ENCODE measurements around the gene CNTNAP2.

The CNTNAP2 gene

GRCh38 chr7:148275359-148275890 lies 2158.8 kb downstream of the CNTNAP2 start:
- H3K4me1 ChIP-seq (ENCODE audit: control insufficient read depth, insufficient read depth, low read length, unreplicated experiment) = no peaks in the 10 kb centered on the region
- H3K27me3 ChIP-seq (ENCODE audit: insufficient read depth, low read length) = no peaks in the 10 kb centered on the region
- no peaks in the 10 kb centered on the region for H3K79me2 ChIP-seq (ENCODE audit: control insufficient read depth, insufficient read depth, low read length, unreplicated experiment)
- no peak overlapping the region for H3K27ac ChIP-seq (ENCODE audit: low read depth, low read length)
- no peak overlapping the region for H2AFZ ChIP-seq (ENCODE audit: low read length, unreplicated experiment)
- H3K4me3 ChIP-seq (ENCODE audit: low read depth, low read length) = no peak overlapping the region
- H3K36me3 ChIP-seq (ENCODE audit: insufficient read depth, low read length) = no peaks in the 10 kb centered on the region

- H2AFZ ChIP-seq (ENCODE audit: low read length, unreplicated experiment) = no peak overlapping the region
- no peak overlapping the region for H3K27ac ChIP-seq (ENCODE audit: low read depth, low read length)
- no peaks in the 10 kb centered on the region for H3K4me1 ChIP-seq (ENCODE audit: control insufficient read depth, insufficient read depth, low read length, unreplicated experiment)
Measured at GRCh38 chr7:148276314-148277041, 2159.9 kb downstream of the CNTNAP2 start.

GRCh38 chr7:148277042-148277660 lies 2160.6 kb downstream of the CNTNAP2 start:
- Histone ChIP-seq H3K79me2 (ENCODE audit: control insufficient read depth, insufficient read depth, low read length, unreplicated experiment) (no peaks in the 10 kb centered on the region), H3K4me1 (ENCODE audit: control insufficient read depth, insufficient read depth, low read length, unreplicated experiment) (no peaks in the 10 kb centered on the region), H3K4me3 (ENCODE audit: low read depth, low read length) (no peak overlapping the region), H2AFZ (ENCODE audit: low read length, unreplicated experiment) (no peak overlapping the region), H3K27me3 (ENCODE audit: insufficient read depth, low read length) (no peaks in the 10 kb centered on the region), H3K27ac (ENCODE audit: low read depth, low read length) (no peak overlapping the region), H3K36me3 (ENCODE audit: insufficient read depth, low read length) (no peaks in the 10 kb centered on the region)

More at GRCh38 chr7:148276314-148277041, 2159.9 kb downstream of the CNTNAP2 start:
- Histone ChIP-seq H3K79me2 (ENCODE audit: control insufficient read depth, insufficient read depth, low read length, unreplicated experiment) (no peaks in the 10 kb centered on the region), H3K36me3 (ENCODE audit: insufficient read depth, low read length) (no peaks in the 10 kb centered on the region), H3K4me3 (ENCODE audit: low read depth, low read length) (no peak overlapping the region), H3K27me3 (ENCODE audit: insufficient read depth, low read length) (no peaks in the 10 kb centered on the region)

DNA sequence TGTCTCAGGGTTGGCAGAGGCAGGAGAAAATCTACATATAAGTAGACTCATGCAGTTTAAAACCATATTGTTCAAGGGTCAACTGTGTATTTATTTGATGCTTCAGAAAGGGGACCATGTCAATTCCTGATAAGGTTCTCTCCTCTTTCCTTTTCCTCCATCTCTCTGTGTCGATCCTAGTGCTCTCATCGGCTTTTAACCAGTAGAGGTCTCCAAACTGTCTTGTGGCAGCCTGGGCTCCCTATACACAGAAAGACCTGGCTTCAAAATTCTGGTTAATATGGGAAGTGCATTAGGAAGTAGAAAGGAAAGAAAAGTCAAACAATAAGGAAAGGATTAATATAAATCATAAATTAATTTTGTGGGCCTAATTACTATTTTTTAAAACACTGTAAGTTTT lies 2169.5 kb downstream of the CNTNAP2 start:
- Histone ChIP-seq H3K27ac (ENCODE audit: low read depth, low read length) (no peak overlapping the region), H2AFZ (ENCODE audit: low read length, unreplicated experiment) (no peak overlapping the region), H3K4me3 (ENCODE audit: low read depth, low read length) (no peak overlapping the region), H3K79me2 (ENCODE audit: control insufficient read depth, insufficient read depth, low read length, unreplicated experiment) (no peaks in the 10 kb centered on the region), H3K27me3 (ENCODE audit: insufficient read depth, low read length) (no peaks in the 10 kb centered on the region), H3K4me1 (ENCODE audit: control insufficient read depth, insufficient read depth, low read length, unreplicated experiment) (no peaks in the 10 kb centered on the region), H3K36me3 (ENCODE audit: insufficient read depth, low read length) (no peaks in the 10 kb centered on the region)

- H3K79me2 ChIP-seq (ENCODE audit: control insufficient read depth, insufficient read depth, low read length, unreplicated experiment) = no peaks in the 10 kb centered on the region
- no peak overlapping the region for H3K27ac ChIP-seq (ENCODE audit: low read depth, low read length)
- no peaks in the 10 kb centered on the region for H3K4me1 ChIP-seq (ENCODE audit: control insufficient read depth, insufficient read depth, low read length, unreplicated experiment)
- no peaks in the 10 kb centered on the region for H3K36me3 ChIP-seq (ENCODE audit: insufficient read depth, low read length)
- no peaks in the 10 kb centered on the region for H3K27me3 ChIP-seq (ENCODE audit: insufficient read depth, low read length)
- H3K4me3 ChIP-seq (ENCODE audit: low read depth, low read length) = no peak overlapping the region
- no peak overlapping the region for H2AFZ ChIP-seq (ENCODE audit: low read length, unreplicated experiment)
Measured at GRCh38 chr7:148287538-148287937, 2170.9 kb downstream of the CNTNAP2 start.

DNA sequence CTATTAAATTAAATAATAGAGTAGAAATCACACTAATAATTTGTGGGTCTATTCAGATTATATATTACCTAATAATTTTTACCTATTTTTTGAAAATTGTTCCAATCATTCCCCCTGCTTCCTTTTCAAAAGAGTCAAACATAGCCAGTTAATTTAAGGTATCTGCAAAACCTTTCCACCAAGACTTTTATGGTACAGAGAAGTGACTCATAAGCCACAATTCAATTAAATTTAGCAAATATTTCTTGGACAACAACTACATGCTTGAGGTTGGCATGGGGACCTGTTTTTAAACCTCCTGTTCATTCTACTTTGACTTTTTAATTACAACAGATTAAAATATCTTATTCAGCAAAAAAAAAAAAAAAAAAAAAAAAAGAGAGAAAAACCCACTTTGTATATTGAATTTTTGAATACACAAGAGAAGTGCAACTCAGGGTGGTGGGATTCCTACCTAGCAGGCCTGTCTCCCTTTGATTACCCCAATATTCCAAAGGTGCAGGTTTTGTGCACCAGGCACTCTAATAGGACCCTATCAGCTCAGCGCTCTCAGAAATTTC lies 2172.1 kb downstream of the CNTNAP2 start:
- Histone ChIP-seq H3K4me3 (ENCODE audit: low read depth, low read length) (no peak overlapping the region), H3K79me2 (ENCODE audit: control insufficient read depth, insufficient read depth, low read length, unreplicated experiment) (no peaks in the 10 kb centered on the region), H2AFZ (ENCODE audit: low read length, unreplicated experiment) (no peak overlapping the region), H3K36me3 (ENCODE audit: insufficient read depth, low read length) (no peaks in the 10 kb centered on the region), H3K27me3 (ENCODE audit: insufficient read depth, low read length) (no peaks in the 10 kb centered on the region), H3K4me1 (ENCODE audit: control insufficient read depth, insufficient read depth, low read length, unreplicated experiment) (no peaks in the 10 kb centered on the region), H3K27ac (ENCODE audit: low read depth, low read length) (no peak overlapping the region)

- Histone ChIP-seq H3K27me3 (ENCODE audit: insufficient read depth, low read length) (no peaks in the 10 kb centered on the region), H3K4me3 (ENCODE audit: low read depth, low read length) (no peak overlapping the region), H3K27ac (ENCODE audit: low read depth, low read length) (no peak overlapping the region), H2AFZ (ENCODE audit: low read length, unreplicated experiment) (no peak overlapping the region), H3K4me1 (ENCODE audit: control insufficient read depth, insufficient read depth, low read length, unreplicated experiment) (no peaks in the 10 kb centered on the region), H3K79me2 (ENCODE audit: control insufficient read depth, insufficient read depth, low read length, unreplicated experiment) (no peaks in the 10 kb centered on the region), H3K36me3 (ENCODE audit: insufficient read depth, low read length) (no peaks in the 10 kb centered on the region)
Measured at GRCh38 chr7:148289630-148290029, 2173.0 kb downstream of the CNTNAP2 start.

DNA sequence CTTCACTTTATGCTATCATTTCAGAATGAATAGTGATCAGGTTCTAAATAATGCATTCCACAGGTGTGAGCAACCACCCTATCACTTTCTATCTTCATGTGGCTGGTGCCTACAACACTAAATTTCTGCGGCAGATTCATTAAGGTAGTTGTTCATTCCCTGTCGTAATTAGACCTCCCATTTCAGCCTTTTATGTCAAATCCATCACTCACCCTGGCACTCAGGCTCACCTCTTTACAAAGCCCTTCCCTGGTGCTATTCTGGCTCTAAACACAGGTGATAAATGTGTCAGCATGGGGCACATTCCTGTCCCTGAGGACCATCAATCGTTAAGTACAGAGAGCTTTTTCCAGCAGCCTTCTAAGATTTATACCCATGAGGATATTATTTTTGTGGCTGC lies 2173.9 kb downstream of the CNTNAP2 start:
- Histone ChIP-seq H3K4me3 (ENCODE audit: low read depth, low read length) (no peak overlapping the region), H3K36me3 (ENCODE audit: insufficient read depth, low read length) (no peaks in the 10 kb centered on the region), H3K79me2 (ENCODE audit: control insufficient read depth, insufficient read depth, low read length, unreplicated experiment) (no peaks in the 10 kb centered on the region), H3K27ac (ENCODE audit: low read depth, low read length) (no peak overlapping the region), H3K27me3 (ENCODE audit: insufficient read depth, low read length) (no peaks in the 10 kb centered on the region), H3K4me1 (ENCODE audit: control insufficient read depth, insufficient read depth, low read length, unreplicated experiment) (no peaks in the 10 kb centered on the region), H2AFZ (ENCODE audit: low read length, unreplicated experiment) (no peak overlapping the region)

GRCh38 chr7:148291799-148292198 lies 2175.2 kb downstream of the CNTNAP2 start:
- no peak overlapping the region for H3K4me3 ChIP-seq (ENCODE audit: low read depth, low read length)
- no peak overlapping the region for H3K27ac ChIP-seq (ENCODE audit: low read depth, low read length)
- no peaks in the 10 kb centered on the region for H3K79me2 ChIP-seq (ENCODE audit: control insufficient read depth, insufficient read depth, low read length, unreplicated experiment)
- H2AFZ ChIP-seq (ENCODE audit: low read length, unreplicated experiment) = no peak overlapping the region
- H3K27me3 ChIP-seq (ENCODE audit: insufficient read depth, low read length) = no peaks in the 10 kb centered on the region
- no peaks in the 10 kb centered on the region for H3K4me1 ChIP-seq (ENCODE audit: control insufficient read depth, insufficient read depth, low read length, unreplicated experiment)
- H3K36me3 ChIP-seq (ENCODE audit: insufficient read depth, low read length) = no peaks in the 10 kb centered on the region

- Histone ChIP-seq H3K27me3 (ENCODE audit: insufficient read depth, low read length) (no peaks in the 10 kb centered on the region), H3K36me3 (ENCODE audit: insufficient read depth, low read length) (no peaks in the 10 kb centered on the region), H3K27ac (ENCODE audit: low read depth, low read length) (no peak overlapping the region), H3K4me3 (ENCODE audit: low read depth, low read length) (no peak overlapping the region), H3K4me1 (ENCODE audit: control insufficient read depth, insufficient read depth, low read length, unreplicated experiment) (no peaks in the 10 kb centered on the region), H3K79me2 (ENCODE audit: control insufficient read depth, insufficient read depth, low read length, unreplicated experiment) (no peaks in the 10 kb centered on the region), H2AFZ (ENCODE audit: low read length, unreplicated experiment) (no peak overlapping the region)
Measured at GRCh38 chr7:148296994-148297644, 2180.5 kb downstream of the CNTNAP2 start.
